OCI-LY3 (cell line): ENCODE measurements around the gene LGALS16.

ENCODE experiments used
- H2AFZ ChIP-seq: fragments of 200-600, 300-600 bp; shearing (Covaris generic); 2 replicates; pipeline ENCODE4 v1.6.0; 2014; ENCODE audit warnings: antibody characterized with exemption, low read depth, low read length
- H3K27ac ChIP-seq: fragments of 200-600, 300-600 bp; sonication (generic); 2 replicates; pipeline ENCODE4 v1.5.1; 2014; ENCODE audit warnings: mild to moderate bottlenecking, low read length, moderate library complexity, mixed read lengths
- H3K27me3 ChIP-seq: fragments of 200-600, 300-600 bp; sonication (generic); 2 replicates; pipeline ENCODE4 v1.6.1; 2014; ENCODE audit warnings: low read depth, low read length, mixed read lengths
- H3K36me3 ChIP-seq: fragments of 200-600, 300-600 bp; sonication (generic); replicated peaks from 2 replicates; pipeline ENCODE3; 2014; ENCODE audit warnings: low read depth, low read length, mixed read lengths
- H3K4me1 ChIP-seq: fragments of 300-600, 200-600 bp; sonication (generic); 2 replicates; pipeline ENCODE4 v1.6.1; 2014; ENCODE audit warnings: low read length, mixed read lengths
- H3K4me2 ChIP-seq: fragments of 200-600, 300-600 bp; sonication (generic); 2 replicates; pipeline ENCODE4 v1.6.1; 2014; ENCODE audit warnings: low read length, mixed read lengths
- H3K4me3 ChIP-seq: fragments of 300-600, 200-600 bp; sonication (generic); 2 replicates; pipeline ENCODE4 v1.5.1; 2014; ENCODE audit warnings: antibody characterized with exemption, mild to moderate bottlenecking, low read length, moderate library complexity
- H3K79me2 ChIP-seq: fragments of 300-600, 200-600 bp; shearing (Covaris generic); 2 replicates; pipeline ENCODE4 v1.6.1; 2014; ENCODE audit warnings: mild to moderate bottlenecking, low read length, mixed read lengths
- H3K9ac ChIP-seq: fragments of 300-600, 200-600 bp; shearing (Covaris generic); 2 replicates; pipeline ENCODE4 v1.6.0; 2014; ENCODE audit warnings: mild to moderate bottlenecking, low read length, moderate library complexity
- H3K9me3 ChIP-seq: fragments of 200-600, 300-600 bp; shearing (Covaris generic); 2 replicates; pipeline ENCODE4 v1.6.1; 2014; ENCODE audit warnings: low read length, mixed read lengths; ENCODE audit not compliant: insufficient read depth
- H4K20me1 ChIP-seq: fragments of 200-600, 300-600 bp; sonication (generic); 2 replicates; pipeline ENCODE4 v1.6.1; 2016; ENCODE audit warnings: low read length, mixed read lengths; ENCODE audit not compliant: insufficient read depth
- EZH2phosphoT487 ChIP-seq: fragments of 200-600 bp; shearing (Covaris generic); IDR thresholded peaks from 2 replicates; pipeline ENCODE4 v1.6.1; 2018; ENCODE audit warnings: antibody characterized with exemption, mixed run types, low read depth
- TF ChIP-seq, protein P1 (sequence below): fragments of 200-600, 300-600 bp; sonication (generic); IDR thresholded peaks from 2 replicates; pipeline ENCODE4 v1.5.1; 2014; ENCODE audit warnings: antibody characterized with exemption, low read length, low read depth

The LGALS16 gene

DNA sequence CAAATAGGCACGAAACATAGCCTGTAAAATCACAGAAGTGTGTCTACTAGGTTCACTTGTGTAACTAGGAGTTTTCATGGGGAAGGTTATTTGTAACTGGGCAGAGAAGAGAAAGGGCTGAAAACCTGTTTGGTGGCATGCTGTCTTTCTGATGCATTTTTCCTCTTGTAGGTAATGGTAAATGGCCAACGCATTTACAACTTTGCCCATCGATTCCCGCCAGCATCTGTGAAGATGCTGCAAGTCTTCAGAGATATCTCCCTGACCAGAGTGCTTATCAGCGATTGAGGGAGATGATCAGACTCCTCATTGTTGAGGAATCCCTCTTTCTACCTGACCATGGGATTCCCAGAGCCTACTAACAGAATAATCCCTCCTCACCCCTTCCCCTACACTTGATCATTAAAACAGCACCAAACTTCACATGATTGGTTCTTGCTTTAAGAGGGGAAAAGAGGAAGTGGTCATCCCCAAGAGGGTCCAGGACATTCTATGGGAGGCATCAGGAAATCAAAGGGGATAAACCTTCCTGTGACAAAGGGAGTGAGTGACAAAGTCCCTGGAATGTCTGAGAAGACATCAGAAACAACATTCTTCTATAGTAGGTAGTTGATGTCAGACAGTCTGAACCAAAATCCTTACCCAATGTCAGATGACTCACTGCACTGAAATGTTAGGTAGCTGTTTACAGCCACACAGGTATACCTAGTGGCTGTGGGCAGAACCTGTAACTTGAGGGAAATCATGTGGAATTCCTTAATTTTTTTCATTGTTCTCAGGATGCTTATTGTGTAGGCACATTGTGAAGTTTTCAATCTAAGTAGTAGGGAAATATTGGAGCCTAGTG is 53.5 kb downstream of the LGALS16 start:
- no peak overlapping the region for H3K4me2 ChIP-seq
- peaks cover 65% of the 10 kb centered on the region for H3K27me3 ChIP-seq
- 0 out of 2 replicates have a peak, but pooled peaks cover 3% of the 10 kb centered on the region for H4K20me1 ChIP-seq
- no peak for TF ChIP-seq EZH2phosphoT487
- TF ChIP-seq, protein P1, sequence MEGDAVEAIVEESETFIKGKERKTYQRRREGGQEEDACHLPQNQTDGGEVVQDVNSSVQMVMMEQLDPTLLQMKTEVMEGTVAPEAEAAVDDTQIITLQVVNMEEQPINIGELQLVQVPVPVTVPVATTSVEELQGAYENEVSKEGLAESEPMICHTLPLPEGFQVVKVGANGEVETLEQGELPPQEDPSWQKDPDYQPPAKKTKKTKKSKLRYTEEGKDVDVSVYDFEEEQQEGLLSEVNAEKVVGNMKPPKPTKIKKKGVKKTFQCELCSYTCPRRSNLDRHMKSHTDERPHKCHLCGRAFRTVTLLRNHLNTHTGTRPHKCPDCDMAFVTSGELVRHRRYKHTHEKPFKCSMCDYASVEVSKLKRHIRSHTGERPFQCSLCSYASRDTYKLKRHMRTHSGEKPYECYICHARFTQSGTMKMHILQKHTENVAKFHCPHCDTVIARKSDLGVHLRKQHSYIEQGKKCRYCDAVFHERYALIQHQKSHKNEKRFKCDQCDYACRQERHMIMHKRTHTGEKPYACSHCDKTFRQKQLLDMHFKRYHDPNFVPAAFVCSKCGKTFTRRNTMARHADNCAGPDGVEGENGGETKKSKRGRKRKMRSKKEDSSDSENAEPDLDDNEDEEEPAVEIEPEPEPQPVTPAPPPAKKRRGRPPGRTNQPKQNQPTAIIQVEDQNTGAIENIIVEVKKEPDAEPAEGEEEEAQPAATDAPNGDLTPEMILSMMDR = no peak
- H2AFZ ChIP-seq = no peak overlapping the region
- H3K4me1 ChIP-seq = peaks cover 7% of the 10 kb centered on the region
- H3K4me3 ChIP-seq = no peak overlapping the region
- no peaks in the 10 kb centered on the region for H3K36me3 ChIP-seq
- no peaks in the 10 kb centered on the region for H3K9me3 ChIP-seq
- no peak overlapping the region for H3K9ac ChIP-seq
- H3K79me2 ChIP-seq = no peaks in the 10 kb centered on the region
- no peak overlapping the region for H3K27ac ChIP-seq
